ENCODE data around the gene ALG14.
"Not testable (repeated sequence)": the region's sequence is repeated elsewhere in the genome, so short reads cannot be mapped to it uniquely, and the experiment has no call there.

ALG14 gene, protein sequence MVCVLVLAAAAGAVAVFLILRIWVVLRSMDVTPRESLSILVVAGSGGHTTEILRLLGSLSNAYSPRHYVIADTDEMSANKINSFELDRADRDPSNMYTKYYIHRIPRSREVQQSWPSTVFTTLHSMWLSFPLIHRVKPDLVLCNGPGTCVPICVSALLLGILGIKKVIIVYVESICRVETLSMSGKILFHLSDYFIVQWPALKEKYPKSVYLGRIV

DNA sequence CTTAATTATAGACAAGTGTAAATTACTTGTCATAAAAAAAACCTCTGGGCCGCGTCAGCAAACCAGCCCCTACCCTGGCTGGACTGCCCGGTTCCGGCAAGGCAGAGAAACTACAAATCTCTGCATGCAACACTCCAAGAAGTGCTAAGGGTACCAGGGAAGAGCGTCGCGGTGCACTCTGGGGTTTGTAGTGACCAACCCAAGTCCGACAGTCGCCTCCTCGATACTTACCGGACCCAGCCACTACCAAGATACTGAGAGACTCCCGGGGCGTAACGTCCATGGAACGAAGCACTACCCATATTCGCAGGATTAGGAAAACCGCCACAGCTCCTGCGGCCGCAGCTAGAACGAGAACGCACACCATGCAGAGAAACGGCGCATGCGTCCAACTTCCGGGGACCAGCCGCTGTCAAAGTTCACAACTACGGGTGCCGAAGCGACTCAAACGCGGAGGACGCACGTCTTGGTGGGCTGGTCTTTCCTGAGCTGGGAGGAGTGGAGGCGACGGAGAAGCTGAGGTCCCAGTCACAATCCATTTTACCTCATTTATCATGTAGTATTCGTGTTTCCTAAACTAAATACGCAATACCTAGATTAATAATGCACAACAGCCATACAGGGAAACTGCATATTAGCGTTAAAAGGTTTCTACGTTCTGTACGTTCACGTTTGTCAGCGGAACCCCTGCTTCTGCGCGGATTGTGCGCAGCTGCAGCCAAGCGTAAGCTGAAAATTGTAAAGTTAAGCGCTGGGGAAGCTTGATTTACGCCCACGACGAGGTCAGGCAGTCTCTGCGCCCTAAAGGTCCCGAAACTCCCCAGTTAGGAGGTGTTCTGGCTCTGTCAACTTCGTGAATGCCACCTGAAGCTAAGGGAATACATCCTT lies at the start of gene ALG14:
Gene ALG14 (minus strand): TSS at position 420 of the 888 bp plus-strand sequence. CDS start 53 bp downstream, at position 367.
- DNase-seq (ENCODE audit: low read depth in 2 of 2) = peak; percentile 87 to 88

DNA sequence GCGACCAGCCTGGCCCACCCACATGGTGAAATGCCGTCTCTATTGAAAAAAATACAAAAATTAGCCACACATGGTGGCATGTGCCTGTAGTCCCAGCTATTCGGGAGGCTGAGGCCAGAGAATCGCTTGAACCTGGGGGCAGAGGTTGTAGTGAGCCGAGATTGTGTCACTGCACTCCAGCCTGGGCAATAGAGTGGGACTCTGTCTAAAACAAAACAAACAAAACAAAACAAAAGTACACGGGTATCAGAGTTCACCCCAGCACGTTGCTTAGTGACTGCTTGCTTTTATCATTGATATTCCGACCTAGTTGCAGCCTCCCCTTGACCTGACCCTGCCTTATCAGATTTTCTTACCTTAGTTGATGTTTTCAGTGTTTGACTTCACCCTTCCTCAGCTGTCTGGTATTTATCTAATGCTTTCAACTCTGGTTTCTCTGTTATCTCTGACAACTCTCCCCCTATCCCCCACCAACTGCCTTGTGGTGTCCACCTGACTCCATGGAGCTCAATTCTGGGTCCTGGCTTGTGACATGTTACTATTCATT lies 49.5 kb upstream of the ALG14 start:
- DNase-seq (ENCODE audit: low read depth in 2 of 2) = no peak

DNA sequence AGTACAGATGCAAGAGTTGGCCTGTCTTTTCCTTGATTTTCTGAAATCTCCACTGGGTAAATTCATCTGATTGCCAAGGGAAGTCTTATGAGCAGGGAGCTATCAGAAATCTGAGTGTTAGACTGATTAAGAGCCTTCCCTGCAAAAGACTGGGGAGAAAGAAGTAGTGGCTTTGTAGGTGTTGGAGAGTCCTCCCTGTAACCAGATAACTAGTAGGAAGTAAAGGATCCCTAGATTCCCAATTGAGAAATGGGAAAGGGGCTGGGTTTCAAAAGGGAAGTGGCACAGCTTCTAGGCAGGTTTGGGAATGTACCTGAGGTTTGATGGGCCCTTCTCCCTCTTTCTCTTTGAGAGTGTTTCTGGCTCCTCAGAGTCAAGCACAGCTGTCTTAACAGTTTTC lies 46.5 kb upstream of the ALG14 start:
- DNase-seq (ENCODE audit: low read depth in 2 of 2) = no peak

DNA sequence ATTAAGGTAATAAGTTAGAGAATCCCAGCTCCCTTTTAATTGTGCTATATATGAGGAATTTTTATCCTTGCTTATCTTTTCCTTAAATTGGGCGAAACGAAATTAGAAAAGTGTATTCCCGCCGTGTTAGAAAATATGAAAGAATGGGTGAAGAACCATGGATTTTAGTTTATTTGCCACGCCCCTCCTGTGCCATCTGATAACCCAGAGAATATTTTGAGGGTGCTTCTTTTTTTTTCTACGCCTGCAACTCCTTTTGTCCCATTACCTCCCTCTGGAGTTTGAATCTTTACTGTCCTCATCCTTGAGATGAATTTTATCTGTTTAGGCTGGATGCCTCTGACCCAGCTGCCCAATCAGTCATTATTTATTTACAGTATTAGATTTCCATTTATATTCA lies 46.0 kb upstream of the ALG14 start:
- no peak for DNase-seq (ENCODE audit: low read depth in 2 of 2)

DNA sequence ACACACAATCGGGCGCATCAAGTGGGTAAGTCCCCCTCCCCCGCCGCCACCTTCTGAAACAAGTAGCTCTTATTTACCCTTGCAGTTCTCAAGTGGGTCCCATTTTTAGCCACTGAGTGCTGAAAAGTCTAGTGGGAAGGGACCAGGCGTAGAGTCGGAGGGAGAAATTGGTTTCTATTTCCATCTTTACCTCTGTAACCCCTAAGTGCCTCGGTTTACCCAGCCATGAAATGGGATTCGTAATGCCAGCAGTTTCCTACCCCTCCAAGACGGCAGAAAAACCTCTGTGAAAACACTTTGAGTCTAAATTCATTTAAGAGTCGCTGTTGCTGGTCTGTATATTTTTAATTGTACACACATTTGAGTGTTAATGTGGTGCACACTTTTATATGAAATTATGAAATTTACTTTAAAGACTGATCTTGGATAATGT lies 45.3 kb upstream of the ALG14 start:
- no peak for DNase-seq (ENCODE audit: low read depth in 2 of 2)

DNA sequence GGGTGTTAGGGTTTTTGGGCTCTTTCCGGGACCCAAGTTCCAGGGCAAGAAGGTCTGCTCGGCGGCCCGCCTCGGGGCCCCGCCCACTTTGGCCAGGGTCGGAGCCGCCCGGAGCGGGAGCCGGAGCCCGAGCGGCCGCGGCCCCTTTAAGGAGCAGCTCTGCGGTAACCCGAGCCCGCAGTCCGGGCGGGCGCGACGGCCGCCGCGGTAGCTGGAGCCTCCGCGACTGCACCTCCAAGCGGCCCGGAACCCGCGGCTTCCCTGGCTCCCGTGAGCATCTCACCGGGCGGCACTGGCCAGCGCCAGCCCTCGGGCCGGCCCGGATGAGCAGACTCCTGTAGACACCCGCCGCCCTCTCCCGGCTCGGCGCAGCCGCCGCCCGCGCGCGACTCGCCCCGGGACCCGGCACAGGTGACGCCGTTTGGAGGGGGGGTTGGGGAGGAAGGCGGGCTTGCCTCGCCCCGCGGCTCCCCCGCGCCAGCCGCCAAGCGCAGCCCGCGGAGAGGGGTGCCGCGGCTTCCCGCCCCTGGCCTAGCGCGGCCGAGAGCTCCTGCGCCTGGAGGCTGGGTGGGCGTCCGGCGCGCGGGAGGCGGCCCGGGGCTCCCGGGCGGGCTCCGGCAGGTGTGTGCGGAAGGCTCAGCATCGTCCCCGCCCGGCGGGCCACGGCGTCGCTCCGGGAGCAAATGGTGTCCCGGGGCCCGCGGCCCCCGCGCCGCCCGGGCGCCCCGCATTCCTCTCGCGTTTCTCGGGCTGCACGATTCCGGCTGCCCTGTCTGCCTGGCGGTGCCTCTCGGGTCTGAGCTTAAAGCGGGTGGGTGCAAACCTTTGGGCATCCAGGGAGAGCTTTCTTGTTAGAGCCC lies 44.7 kb upstream of the ALG14 start, which contains the start of gene TLCD4:
Gene TLCD4 (plus strand): TSS at position 149 of the 860 bp plus-strand sequence. CDS start 26,547 bp downstream, outside the sequence.
- peak in 1 of 2 donors; percentile 24 for DNase-seq (ENCODE audit: low read depth in 2 of 2)

DNA sequence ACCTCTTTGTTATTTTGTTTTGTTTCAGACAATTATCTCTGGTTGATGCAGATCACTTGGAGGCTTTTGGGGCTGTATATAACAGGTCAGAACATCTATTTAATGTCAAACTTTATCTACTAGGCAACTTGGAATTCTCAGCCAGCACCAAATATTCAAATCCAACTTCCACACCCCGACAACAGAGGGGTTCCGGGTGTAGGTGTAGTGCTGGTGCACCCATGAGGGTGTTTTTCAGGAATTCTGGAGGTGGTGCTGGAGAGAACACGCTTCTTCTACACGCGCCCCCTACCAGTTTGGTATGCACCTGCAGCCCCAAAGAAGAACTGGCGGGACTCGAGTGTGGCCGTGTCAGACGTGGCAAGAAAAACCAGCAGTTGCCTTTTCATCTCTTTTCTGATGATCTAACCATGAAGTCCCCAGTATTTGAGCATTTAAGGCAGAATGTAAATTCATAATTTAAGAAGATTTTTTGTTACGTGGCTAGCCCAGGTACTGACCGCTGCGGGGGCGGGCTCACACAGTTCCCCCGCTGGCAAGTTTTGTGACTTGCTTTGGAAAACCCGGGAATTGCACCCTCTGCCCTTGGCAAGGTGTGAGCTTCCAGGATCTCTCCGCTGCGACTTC lies 43.9 kb upstream of the ALG14 start:
- DNase-seq (ENCODE audit: low read depth in 2 of 2) = peak; percentile 7 to 11

DNA sequence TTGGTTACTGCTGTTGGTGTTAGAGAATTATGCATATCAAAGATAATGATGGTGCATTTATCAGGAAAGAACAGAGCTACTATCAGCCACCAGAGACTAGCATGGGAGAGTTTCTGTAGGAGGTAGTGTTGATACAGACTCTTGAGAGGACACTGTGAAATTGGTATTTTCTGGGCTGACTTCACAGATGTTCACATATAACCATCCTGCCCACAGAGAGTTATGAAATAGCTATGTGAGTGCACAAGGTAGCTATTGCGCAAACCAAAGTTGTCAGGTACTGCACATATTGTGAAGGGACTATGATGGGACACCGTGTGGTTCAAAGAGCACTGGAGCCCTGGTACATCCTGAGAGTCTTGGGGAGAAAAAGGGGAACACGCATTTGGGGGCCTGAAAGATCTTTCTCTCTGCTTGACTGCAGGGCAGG lies 43.0 kb upstream of the ALG14 start:
- DNase-seq (ENCODE audit: low read depth in 2 of 2) = no peak

DNA sequence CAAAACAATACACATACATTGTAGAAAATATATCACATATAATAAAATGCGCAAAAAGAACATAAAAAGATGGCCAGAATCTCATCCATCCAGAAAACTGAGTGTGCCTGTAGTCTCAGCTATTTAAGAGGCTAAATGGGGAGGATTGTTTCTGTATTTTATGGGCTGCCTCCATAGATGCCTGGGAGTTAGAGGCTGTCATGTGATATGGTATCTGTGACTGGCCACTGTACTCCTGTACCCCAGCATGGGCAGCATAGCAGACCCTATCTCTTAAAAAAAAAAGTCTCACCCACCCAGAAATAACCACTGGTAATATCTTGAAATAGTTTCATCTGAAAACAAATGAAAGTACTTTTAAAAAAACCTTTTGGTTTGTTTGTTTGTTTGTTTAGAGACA lies 40.9 kb upstream of the ALG14 start:
- DNase-seq (ENCODE audit: low read depth in 2 of 2) = no peak

DNA sequence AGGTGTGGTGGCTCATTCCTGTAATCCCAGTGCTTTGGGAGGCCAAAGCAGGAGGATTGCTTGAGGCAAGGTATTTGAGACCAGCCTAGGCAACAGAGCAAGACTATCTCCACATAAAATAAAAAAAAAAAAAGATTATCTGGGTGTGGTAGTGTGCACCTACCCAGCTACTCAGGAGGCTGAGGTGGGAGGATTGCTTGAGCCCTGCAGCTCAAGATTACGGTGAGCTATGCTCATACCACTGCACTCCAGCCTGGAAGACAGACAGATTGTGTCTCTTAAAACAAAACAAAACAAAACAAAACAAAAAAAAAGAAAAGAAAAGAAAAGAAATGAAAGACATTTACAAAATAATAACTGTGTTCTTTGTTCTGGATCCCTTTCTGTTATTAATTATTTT lies 38.3 kb upstream of the ALG14 start:
- DNase-seq (ENCODE audit: low read depth in 2 of 2) = no peak

DNA sequence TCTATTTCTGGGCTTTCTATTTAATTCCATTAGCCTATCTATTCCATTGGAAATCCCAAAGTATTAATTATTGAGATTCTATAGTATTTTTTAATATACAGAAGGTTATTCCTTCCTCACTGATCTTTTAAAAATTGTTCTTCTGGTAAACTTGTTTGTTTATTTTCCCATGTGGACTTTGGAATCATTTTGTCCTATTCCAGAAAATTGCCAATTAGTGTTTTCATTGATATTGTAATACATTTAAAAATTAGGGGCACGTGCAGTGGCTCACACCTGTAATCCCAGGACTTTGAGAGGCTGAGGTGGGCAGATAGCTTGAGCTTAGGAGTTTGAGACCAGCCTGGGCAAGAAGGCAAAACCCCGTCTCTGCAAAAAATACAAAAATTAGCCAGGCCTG lies 36.0 kb upstream of the ALG14 start:
- no peak for DNase-seq (ENCODE audit: low read depth in 2 of 2)

DNA sequence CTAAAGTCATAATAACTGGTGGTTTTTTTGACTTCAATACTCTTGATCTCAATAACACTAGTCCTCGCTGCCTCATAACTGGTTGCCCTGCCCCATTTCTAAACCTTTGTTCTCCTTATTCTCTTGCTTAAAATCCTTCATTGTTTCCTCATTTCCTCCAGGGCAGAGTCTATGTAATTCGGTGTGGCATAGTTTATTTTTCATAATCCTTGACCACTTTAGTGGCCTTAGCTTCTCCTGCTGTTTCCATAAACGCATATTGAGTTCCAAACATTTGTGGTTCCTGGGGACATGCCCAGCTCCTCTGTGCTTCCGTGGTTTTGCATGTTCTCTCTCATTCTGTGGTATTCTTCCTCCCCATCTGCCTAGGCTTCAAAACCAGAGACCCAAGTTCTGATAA lies 25.4 kb upstream of the ALG14 start:
- DNase-seq (ENCODE audit: low read depth in 2 of 2) = no peak

DNA sequence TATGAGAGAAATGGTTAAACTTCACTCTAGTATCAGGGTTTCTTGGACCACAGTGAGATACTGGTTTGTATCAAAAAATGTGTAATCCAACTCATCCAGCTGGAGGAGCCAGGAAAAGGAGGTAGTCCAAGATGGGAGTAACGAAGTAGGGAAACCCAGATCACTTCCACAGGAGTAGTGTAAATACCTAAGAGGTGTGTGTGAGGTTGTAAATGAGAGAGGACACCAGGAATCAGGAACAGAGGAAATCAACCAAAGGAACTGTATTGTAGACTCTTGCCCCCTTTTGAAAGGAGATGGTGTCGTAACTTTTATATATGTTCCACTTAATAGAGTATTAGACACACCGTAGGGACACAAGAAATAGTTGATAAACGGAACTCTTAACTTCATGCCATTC lies 24.7 kb upstream of the ALG14 start:
- no peak for DNase-seq (ENCODE audit: low read depth in 2 of 2)

DNA sequence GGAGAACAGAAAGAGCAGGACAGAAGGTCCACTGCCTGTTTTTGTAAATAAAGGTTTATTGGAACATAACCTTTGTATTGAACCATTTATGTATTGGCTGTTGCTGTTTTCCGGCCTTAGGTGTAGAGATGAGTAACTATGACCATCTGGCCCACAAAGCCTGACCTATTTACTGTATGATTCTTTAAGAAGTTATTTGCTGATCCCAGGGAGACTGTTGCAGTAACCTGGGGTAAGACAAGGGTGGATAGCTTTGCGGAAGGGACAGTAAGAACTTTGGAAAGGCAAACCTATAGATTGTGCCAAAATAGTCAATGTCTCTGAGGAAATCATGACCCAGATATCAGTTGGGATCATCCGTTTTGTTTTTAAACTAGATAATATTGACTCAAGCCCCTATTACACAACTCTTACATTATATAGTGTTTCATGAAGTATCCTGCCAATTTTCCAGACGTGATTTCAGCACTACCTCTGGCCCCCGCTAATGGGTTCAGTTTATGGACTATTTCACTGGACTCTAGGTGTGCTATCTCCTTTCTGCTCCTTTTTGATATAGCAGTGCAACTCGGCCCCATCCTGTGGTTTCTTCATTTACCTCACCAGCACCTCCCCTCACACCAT lies 23.6 kb upstream of the ALG14 start:
- DNase-seq (ENCODE audit: low read depth in 2 of 2) = no peak

DNA sequence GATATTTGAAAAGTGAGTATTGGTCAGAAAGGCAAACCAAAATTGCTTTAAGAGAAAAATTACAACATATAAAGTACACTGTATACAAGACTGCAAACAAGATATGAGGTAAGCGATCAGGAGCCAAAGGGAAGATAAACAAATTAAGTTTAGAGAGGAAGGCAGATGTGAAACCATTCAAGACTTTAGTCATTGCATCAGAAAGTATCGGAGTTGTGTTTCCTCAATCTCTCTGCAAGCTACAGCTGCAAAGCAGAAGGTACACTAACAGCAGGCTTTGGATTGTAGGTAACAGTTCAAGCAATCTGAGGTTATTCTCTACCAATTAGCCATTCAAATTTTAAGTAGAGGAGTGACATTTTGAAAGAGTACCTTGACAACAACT lies 23.1 kb upstream of the ALG14 start:
- no peak for DNase-seq (ENCODE audit: low read depth in 2 of 2)

DNA sequence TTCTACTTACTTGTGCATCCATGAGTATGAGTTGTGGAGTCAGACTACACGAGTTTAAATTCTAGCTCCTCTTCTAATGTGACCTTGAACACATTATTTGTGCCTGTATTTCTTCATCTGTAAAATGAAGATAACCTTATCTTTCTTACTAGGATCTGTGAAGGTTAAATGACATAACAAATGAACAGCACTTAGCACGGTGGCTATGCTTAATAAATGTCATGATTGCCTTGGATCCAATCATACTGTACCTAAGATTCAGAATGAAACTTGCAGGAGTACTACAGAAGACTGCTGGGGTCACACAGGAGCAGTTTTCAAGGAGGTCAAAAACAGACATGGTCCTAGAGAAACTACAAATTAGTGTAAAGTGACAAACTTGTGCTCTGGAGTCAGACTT lies 22.2 kb upstream of the ALG14 start:
- no peak for DNase-seq (ENCODE audit: low read depth in 2 of 2)

DNA sequence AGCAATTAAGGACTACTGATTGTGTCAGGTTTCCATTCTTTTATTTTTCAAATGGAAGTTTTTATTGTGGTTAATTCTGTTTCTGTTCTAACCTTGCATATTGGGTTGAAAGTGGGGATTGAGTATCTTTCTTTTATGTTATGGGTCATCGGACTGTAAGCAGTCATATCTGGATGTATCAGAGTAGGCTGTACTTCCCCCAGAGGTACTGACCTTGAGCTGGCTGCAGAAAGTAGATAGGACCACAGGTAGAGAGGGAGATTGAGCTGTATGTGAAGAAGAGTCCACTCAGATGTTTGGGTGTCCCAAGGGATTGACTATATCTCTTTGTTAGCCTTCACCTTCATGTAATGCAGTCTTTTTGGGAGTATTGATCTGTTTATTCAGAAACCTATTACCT lies 20.5 kb upstream of the ALG14 start:
- no peak for DNase-seq (ENCODE audit: low read depth in 2 of 2)

DNA sequence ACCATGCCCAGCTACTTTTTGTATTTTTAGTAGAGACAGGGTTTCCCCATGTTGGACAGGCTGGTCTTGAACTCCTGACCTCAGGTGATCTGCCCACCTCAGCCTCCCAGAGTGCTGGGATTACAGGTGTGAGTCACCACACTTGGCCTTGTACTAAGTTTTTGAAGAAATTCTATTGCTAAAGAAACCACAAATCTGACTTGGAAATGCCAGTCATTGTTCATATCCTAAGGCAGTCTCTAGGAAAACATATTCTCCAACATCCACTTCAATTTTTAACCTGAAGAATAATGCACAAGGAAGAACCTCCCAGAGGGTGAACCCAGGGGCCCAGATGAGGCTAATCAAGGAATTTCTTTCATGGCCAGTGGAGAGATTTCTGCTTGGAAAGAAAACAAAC lies 20.1 kb upstream of the ALG14 start:
- DNase-seq (ENCODE audit: low read depth in 2 of 2) = not testable (repeated sequence)

DNA sequence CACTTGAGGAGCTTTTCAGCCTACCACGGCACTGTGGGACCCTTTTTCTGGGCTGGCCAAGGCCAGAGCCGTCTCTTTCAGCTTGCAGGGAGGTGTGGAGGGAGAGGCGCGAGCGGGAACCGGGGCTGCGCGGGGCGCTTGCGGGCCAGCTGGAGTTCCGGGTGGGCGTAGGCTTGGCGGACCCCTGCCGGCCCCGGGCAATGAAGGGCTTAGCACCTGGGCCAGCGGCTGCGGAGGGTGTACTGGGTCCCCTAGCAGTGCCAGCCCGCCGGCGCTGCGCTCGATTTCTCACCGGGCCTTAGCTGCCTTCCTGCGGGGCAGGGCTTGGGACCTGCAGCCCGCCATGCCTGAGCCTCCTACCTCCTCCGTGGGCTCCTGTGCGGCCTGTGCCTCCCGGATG lies 18.5 kb upstream of the ALG14 start:
- DNase-seq (ENCODE audit: low read depth in 2 of 2) = not testable (repeated sequence)

DNA sequence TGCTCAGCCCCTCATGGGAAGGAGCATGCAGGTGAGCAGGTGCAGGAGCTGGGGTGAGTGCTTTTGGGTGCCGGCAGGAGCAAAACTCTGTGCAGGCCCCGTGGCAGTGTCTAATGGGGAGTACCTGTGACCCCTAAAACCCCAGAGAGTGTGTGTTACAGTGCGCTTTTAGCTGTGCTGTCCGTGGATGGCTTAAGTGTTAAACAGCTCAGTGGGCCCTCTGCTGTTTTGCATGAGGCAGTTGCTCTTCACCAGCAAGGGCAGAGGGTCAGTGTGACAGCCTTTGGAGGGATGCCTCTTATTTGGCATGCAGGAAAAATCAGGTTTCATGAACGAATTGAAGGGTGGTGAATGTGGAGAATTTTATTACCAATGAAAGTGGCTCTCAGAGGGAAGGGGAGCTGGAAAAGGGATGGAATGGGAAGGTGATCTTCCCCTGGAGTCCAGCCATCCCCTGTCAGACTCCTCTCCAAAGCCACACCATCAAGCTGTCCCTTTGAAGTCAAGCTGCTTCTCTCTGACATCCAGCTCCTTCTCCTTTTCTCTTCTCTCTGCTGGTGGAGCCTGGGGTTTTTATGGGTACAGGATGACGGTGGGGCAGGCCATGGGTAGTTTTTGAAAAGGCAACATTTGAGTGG lies 17.0 kb upstream of the ALG14 start:
- no peak for DNase-seq (ENCODE audit: low read depth in 2 of 2)
